GM12891 (cell line): ENCODE data around the gene TATDN2.

Source experiments
- PAX5 ChIP-seq: IDR thresholded peaks from 2 replicates; pipeline ENCODE4 v1.6.1; 2011; ENCODE audit warnings: low read length, moderate library complexity, mild to moderate bottlenecking; ENCODE audit not compliant: insufficient read depth, severe bottlenecking
- POLR2A ChIP-seq: IDR thresholded peaks from 2 replicates; pipeline ENCODE4 v1.6.1; 2011; ENCODE audit warnings: low read depth, low read length, control low read depth
- POLR2AphosphoS5 ChIP-seq: IDR thresholded peaks from 2 replicates; pipeline ENCODE4 v1.6.1; 2011; ENCODE audit warnings: low read depth, low read length, control low read depth
- POU2F2 ChIP-seq: IDR thresholded peaks from 2 replicates; pipeline ENCODE4 v1.6.1; 2011; ENCODE audit warnings: low read depth, mild to moderate bottlenecking, control low read depth, low read length, moderate library complexity
- SPI1 ChIP-seq: IDR thresholded peaks from 2 replicates; pipeline ENCODE4 v1.6.1; 2011; ENCODE audit warnings: low read depth, low read length, control low read depth
- TAF1 ChIP-seq: IDR thresholded peaks from 2 replicates; pipeline ENCODE4 v1.6.1; 2011; ENCODE audit warnings: low read depth, low read length, control low read depth

DNA sequence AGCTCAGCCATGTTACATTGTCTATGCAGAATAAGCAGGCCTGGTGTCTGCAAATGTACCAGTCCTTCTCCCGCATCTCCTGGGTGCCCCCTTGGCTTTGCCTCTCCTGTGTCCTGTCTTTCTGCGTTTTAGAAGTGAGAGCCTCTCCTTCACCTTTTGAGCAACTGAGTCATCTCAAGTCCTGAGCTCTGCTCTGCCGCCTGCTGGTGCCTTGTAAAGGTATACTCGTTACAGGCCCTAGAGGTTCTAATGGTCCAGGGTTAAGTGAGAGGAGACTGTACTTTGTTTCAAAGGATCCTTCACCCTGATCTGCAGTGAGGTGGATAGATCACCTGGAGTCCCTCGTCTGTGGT is 31.9 kb downstream of the TATDN2 start:
- no peak for TF ChIP-seq POLR2A
- TF ChIP-seq POLR2AphosphoS5, result no peak
- no peak for TF ChIP-seq SPI1
- TF ChIP-seq TAF1, result no peak
- no peak for TF ChIP-seq PAX5
- TF ChIP-seq POU2F2, result no peak
